IPS-NIHi7 (cell line): ENCODE measurements around the gene DHRS7B.
"Not testable (repeated sequence)": the region's sequence is repeated elsewhere in the genome, so short reads cannot be mapped to it uniquely, and the experiment has no call there.

Experiments used
- DNase-seq: peaks from one replicate; pipeline ENCODE4 v3.0.0; 2012; ENCODE audit warnings: mixed read lengths; ENCODE audit errors: extremely low spot score

DHRS7B gene

DNA sequence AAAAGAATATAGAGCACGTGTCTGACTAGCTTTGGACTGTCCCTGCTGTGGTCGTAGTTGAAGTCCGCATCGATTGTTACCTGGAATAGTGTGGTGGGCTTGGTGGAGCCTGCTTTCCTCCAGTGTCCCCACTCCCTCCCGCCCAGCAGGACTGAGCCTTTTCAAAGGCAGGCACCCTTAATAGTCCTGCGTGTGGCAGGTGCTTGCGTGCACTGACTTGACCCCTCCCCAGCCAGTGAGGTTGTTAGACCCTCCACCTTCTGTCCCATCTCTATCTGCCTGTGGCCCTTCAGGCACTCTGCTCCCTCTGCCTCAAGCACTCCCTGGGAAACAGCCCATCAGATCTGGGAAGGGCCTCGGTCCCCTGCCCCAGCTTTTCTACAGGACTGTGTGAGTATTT is 50.6 kb downstream of the DHRS7B start:
- DNase-seq, result no peak

DNA sequence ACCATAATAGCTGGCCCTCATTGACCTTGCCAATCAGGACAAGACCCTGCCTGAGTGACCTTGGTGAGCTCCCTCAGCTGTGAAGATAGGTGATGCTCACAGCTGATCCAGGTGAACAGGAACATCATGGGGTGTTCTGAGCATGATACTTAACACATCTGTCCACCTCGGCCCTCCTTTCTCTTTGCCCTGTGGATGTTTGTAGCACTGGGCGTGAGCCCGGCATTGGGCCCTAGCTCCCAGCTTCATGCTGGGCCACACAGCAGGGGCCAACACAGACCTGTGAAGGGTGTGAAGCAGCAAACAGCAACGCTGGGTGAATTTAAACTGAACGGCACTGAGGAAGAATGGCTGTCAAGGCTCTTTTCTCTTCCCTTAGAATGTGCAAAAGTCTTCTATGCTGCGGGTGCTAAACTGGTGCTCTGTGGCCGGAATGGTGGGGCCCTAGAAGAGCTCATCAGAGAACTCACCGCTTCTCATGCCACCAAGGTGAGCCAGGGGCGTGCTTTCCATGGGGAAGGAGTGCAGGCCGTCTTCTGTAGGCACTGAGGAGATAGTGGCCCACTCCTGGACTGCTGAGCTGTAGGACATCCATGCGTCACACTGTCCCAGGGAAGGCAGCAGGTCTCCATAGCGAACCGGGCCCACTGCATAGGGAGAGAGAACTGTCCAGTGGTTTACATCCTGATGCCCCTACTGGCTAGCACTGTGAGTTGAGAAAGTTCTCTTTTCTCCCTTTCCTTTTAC is 51.3 kb downstream of the DHRS7B start:
- DNase-seq, result no peak

DNA sequence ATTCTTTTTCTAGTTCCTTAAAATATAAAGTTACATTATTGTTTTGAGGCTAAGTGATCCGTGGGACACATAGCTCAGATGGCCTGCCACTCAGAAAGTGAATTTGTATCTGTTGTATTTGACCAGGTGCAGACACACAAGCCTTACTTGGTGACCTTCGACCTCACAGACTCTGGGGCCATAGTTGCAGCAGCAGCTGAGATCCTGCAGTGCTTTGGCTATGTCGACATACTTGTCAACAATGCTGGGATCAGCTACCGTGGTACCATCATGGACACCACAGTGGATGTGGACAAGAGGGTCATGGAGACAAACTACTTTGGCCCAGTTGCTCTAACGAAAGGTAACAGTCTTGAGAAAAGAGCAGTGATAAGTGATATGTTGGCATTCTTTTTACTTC is 56.7 kb downstream of the DHRS7B start:
- DNase-seq, result no peak

DNA sequence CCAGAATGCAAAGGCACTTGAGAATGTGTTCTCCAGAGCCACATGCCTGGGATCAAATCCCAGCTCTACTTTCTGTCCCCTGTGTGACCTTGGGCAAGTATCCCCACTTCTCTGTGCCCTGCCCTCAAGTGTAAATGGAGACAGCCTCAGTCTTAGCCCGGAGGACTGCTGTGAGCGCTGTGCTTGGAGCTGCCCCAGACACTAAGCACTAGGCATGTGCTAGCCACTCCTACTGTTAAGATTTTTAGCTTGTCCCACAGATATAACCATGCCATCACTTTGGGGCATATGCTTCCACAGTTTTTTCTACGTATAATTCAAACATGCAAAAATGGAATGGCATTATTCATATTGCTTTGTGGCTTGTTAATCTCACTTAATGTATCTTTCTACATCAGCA is 57.8 kb downstream of the DHRS7B start:
- no peak for DNase-seq

DNA sequence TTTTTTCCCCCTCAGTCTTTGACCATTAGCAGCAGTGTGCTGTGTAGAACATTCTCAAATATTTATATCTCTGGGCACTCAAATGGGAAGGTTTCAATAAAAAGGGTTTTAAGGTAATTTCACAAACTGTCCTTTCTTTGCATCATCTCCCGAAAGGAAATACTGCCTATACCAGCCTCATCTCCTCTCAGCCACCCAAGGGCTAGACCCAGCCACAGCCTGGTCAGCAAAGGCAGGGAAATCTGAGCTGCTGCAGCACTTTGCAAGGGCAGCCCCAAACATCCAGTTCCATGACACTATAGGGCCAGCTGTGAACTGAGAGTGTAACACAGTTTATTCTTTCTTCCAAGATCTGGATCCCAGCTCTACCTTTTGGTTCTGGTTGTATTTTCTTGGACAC is 58.3 kb downstream of the DHRS7B start:
- DNase-seq, result no peak

DNA sequence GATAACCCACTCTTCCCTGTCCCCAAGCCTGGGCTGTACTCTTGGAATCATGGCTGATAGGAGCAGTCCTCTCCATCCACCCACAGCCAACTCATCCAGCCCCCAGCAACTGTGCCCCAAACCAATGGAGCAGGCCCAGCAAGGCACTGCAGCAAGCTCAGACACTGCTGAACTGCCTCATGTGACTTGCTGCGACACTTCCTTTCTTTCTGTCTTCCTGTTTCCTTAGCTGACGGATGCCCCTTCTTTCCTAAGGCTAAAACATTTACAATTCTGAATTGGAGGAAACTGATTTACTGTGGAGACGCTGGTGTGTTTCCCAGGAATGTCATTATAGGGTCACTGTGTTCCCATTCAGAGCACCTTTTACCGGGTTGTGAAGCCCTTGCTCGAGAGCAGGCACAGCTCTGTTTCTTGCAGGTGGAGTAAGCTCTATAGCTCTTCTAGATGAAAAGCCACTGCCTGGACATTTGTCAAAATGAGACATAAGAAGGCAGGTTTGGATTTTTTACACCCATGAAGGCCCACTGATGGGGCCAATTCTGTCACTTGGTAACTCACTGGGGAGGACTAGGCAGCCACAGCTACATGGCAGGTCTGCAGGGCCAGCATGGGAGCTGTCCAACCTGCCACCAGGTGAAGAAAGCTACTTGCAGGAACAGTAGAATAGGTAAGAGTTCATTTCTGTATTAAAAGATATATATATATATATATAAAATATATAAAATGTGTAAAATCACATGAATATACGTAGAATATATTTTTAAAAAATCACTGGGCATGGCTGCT is 59.8 kb downstream of the DHRS7B start:
- DNase-seq, result no peak

DNA sequence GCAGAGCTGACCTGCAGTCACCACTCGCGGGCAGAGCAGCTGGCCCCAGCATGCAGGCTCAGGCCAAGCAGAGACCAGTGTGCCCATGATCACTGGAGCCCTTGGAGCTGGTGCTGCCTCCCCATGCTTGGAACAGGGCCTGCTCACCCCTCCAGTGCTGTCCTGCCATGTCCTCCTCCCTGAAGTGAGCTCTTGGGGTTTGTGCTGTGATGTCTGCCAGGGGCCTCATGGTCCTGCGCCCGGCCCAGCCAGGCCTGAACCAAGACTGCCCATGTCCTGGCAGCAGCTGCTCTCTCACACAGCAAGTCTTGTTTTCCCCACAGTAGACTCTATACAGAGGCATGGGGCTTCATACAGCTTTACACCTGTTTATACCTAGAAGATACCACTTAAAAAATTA is 62.6 kb downstream of the DHRS7B start:
- no peak for DNase-seq

DNA sequence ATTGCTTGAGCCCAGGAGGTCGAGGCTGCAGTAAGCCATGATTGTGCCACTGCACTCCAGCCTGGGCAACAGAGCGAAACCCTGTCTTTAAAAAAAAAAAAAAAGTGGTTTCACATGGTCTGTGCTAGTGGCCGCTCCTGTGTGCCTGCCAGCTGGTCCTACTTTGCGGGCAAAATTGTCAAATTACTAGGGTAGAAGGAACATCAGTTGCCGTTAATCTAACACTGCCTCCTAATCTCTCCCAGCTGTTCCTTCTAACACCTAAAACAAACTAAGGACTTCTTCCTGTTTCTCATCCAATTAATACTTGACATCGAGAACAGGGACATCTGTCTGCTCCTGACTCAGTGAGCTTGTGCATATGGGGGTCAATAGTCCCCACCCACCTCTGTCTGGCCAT is 63.3 kb downstream of the DHRS7B start:
- DNase-seq, result no peak

DNA sequence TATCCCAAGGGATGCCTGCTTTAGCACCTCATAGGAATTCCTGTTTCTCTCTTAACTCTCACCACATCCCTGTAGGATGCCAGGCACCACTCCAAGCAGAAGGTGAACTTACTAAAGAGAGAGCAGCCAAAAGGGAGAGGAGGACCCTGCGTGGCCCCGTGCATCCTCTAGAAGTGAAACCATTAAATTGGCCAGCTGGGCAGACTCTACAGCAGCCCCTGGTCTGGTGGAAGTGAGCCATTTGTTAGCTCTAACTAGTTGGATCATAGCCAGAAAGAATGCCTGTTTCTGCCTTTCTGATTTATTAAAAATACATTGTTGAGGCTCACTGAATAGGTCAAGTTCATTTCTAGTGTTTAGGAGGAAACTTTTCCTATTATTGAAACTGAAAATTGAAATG is 64.9 kb downstream of the DHRS7B start:
- DNase-seq, result no peak

DNA sequence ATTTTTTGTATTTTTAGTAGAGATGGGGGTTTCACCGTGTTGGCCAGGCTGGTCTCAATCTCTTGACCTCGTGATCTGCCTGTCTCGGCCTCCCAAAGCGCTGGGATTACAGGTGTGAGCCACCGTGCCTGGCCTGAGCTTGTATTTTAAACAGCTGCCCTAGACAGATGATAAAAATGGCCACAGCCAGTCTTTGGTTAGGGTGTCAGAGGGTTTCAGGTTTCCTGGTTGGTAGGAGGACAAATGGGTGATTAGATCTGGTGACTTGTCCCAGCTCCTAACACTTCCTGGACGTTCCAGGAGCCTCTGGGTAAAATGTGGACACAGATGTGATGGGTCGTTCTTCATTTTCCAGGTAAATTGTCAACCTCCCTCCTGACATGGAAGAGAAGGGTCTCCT is 65.7 kb downstream of the DHRS7B start:
- not testable (repeated sequence) for DNase-seq

DNA sequence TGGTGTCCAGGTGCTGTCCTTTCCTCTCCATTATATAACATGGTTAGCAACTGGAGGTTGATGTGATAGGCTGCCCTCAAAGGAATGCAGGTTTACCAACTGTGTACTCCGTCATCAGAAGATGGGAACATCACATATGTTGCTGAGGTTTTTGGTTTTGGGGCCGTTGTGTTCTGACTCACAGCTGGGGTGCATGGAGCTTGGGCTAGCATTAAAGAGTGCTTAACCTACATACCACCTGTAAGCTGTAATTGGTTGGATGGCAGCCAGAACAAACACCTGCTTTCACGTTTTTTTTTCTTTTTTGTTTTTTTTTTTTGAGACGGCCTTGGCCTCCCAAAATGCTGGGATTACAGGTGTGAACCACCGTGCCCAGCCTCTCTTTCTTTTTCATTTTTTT is 66.3 kb downstream of the DHRS7B start:
- no peak for DNase-seq

DNA sequence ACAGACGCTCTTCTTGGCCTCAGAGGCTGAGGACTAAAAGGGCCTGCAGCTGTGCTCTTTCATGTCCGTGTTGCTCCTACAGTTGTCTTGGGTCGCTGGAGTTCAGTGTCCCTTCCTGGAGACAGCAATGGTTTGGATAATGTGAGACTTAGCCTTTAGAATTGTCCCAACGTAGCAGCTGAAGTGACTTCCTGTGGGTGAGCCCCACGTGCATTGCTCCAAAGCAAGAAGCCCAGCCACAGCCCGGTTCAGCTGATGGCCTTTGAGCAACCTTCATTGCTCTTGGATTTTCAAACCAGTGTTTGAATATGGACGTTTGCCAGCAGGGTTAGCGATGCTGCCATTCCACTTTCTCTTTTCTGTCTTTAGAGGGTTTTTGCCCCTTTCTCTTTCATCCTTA is 67.5 kb downstream of the DHRS7B start:
- DNase-seq, result no peak

DNA sequence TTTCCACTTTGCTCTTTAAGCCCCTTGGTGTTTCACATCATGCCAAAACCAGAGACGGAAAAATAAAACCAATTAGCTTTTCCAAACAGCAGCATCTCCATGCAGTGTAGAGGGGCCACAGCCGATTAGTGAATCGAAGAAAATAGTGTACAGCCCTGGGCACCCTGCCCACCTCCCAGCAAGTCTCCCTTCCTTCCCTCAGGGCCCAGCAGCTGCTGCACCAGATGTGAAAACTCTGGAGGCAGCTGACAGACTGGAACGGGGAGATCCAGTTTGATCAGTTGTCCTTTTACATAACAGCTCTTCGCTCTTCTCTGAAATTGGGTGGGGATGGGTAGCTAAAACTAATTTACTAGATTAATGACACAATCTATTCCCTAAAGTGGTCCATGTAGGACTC is 67.9 kb downstream of the DHRS7B start:
- no peak for DNase-seq

DNA sequence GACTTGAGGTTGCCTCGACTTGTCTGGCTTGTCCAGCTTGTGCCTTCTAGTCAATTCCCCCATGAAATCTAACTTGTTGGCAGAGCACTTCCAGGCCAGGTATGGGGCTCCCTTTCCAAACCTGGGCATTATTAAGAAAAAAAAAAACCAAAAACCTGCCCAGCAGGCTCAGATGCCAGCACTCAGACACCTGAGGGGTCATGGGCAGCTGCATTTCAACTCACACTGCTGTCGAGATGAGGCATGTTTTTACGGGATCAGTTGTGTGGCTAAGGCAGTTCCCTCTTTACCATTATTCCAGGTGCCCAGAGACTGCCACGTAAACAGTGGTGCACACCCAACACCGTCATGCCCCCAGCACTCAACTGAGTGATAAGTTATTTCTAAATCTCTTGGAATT is 69.4 kb downstream of the DHRS7B start:
- no peak for DNase-seq

DNA sequence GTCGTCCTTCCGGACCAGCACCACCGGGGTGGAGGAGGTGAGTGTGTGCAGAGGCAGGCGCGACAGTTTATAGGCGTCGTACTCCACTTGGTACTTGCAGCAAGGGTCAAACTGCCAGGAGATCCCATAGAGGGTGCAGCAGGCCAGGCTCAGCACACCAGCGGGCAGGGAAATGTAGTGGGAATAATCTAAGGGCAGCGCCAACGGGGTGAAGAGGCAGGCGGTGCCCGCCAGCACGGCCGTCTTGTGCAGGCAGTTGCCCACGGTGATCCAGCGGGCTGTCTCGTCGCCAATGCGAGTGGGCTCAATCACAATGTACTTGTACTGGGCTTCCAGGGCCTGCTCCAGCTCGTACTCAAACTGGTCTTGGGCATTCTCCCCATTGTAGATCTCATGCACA is 71.6 kb downstream of the DHRS7B start:
- no peak for DNase-seq

DNA sequence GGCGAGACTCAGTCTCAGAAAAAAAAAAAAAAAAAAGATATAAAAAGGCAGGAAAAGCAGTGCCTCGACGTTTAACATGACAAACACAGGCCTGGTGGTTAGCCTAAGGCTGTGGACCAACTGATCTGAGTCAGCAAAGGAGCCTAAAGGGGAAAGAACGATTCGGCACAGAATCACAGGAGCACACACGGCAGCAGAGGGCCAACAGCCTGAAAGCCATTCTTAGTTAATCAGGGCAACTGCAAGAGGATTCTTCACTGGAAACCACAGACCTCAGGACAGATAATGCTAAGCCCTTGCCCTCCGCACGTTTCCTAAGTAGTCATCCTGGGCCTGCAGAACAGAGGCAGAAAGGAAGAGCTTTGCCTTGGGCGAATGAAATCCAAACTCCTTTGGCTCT is 72.5 kb downstream of the DHRS7B start:
- DNase-seq, result peak; percentile 69

DNA sequence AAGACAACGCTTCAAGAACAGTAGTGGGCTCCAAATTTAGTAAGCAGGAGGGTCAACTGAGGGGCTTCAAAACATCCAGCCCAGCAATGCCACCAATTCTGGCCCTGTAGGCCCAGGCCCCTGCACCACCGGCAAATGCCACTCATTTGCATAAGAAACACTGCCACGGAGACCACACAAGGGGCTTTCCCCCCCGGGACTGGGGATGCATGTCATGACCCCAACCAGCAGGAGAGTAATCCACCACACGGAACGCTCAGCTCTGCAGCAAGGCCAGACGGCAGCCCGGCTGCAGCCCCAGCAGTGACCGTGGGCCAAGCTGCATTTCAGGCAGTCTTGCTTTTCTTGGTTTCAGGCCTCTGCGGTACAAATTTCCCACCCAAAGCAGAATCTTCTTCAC is 73.1 kb downstream of the DHRS7B start:
- DNase-seq, result peak; percentile 49

DNA sequence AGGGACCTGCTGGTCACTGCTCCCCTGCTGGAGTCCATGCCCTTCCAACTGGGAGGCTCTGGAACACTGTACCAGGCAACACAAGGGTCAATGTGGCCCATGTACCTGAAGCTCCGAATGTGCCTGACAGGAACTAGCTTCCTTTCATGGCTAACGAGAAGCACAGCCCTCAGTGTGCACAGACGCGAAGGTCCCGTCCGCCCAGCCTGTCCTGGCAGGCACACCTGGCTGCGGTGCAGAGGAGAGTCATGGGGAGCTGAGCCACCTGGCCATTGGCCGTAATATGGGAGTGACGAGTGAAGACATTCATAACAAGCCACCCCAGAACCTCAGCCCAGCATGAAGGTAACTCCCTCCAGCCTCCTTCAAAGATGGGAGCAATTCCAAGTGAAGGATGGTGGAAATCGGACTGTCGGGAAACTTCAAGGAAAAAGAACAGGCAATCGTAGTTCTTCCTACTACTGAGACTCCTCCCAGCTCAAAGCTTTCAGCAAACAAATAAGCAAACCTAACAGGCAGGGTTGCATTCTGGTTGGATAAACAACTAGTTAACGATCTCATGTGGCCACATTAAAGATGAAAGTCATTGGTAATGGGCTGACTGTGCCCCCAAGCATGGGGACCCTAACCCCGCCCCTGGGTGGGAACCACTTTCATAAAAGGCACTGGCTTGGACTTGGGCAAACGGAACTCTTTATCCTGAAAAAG is 74.0 kb downstream of the DHRS7B start:
- no peak for DNase-seq

DNA sequence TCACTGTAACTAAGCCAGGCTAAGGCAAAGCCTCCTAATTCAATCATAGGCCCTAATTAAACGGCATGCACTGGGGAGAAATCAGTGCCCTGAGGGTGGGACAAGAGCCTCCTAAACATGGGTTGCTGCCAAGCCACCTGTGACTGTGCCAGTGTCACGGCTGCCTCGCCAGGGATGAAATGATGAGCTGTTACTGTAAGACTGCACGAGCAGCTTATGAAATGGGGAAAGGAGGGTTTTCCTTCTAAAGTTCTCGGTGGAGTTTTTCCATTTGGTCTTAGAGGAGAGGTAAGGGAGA is 74.5 kb downstream of the DHRS7B start:
- no peak for DNase-seq

DNA sequence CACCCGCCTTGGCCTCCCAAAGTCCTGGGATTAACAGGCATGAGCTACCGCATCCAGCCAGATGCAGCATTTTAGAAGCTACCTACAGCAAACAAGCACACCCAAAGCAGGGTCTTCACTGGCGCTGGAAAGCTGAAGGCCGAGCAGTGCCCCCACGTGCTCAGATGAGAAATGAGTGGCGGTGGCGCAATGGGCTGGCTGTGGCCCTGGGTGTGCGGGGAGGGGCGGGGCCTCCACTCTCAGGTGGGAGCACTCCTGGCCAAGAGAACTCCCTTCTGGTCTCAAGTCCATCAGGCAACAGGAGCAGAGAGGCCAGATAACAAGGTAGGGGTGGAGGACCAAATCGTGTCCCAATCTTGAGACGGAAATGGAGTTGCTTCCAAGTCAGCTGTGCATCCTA is 75.1 kb downstream of the DHRS7B start:
- no peak for DNase-seq

DNA sequence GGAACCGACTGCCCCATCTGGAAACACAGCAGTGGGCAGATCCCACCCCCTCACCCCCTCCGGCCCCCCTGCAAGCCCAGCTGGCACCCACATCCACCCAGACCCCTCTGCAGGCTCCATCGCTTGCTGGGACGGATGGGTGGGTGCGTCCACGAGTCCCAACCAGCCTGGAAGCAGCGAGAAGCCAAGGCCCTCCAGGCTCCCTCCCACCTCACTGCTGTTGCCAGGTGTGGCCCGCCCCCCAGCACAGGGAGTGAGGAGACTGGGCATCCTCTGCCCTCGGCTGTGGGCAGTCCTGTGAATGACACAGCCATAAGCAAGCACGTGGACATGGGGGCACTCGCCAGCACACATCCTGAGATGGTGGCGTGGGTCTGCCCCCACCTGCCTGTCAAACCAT is 75.7 kb downstream of the DHRS7B start:
- DNase-seq, result no peak

DNA sequence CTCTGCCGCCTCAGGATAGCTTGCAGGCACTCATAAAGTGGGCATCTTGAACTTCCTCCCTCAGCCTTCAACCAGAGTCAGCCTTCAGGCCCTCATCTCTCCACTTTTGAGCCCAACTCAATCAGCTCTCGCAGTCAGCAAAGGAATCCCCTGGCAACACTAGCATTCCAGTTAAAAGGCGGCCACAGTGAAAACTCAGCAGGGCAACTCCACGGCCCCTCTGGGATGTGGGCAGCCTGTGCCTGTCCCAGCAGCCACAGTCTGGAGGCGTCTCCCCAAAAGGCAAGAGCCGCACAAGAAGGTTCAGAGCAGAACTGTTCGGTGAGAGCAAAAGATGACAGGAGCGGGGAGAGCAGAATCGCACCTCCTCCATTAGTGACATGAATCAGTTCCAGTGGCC is 78.2 kb downstream of the DHRS7B start:
- no peak for DNase-seq

DNA sequence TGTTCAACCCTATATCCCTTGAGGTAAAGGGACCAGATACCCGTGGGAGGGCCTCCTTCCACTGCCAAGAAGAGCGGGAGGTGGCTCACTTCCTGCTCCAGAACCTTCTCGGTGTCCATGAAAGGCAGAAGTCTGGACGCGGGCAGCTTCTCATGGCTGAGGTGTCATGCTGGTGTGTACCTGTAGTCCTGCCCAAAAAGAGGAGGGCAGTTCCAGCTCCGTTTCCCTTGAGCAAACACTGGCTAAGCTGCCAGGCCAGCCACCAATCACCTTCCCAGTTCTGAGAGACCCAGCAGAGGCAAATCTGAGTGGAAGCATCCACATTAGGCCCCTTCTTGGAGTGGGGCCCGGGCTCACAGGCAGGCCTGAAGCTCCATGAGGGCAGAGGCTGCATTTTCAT is 81.6 kb downstream of the DHRS7B start:
- DNase-seq, result no peak
